ENCODE results near the gene MRO.

GRCh38 chr18:50825621-50826020 lies 5.8 kb upstream of the MRO start:
- TF ChIP-seq CTCF (IDR thresholded peaks at IDR 0.05; ENCODE audit: insufficient read depth, low read length) (no peak), POLR2AphosphoS5 (IDR thresholded peaks at IDR 0.05; ENCODE audit: low read depth) (no peak), REST (IDR thresholded peaks at IDR 0.05; ENCODE audit: insufficient replicate concordance, low read depth) (no peak), GABPA (IDR thresholded peaks at IDR 0.05; ENCODE audit: low read depth) (no peak)
